ENCODE results near the gene BYSL. TPM values are rescaled to one million over a fixed set of nuclear protein-coding genes. Genes with fewer than 3 reads are reported as not detected.
A peak's percentile ranks its signal among the peaks of the same experiment; 100 is the strongest.

BYSL gene, protein sequence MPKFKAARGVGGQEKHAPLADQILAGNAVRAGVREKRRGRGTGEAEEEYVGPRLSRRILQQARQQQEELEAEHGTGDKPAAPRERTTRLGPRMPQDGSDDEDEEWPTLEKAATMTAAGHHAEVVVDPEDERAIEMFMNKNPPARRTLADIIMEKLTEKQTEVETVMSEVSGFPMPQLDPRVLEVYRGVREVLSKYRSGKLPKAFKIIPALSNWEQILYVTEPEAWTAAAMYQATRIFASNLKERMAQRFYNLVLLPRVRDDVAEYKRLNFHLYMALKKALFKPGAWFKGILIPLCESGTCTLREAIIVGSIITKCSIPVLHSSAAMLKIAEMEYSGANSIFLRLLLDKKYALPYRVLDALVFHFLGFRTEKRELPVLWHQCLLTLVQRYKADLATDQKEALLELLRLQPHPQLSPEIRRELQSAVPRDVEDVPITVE
- 10 to 100 TPM in 3 of 6 donors, 1 to 10 TPM in 3; 5.6 to 20.9 (median 12.5) TPM for total RNA-seq

DNA sequence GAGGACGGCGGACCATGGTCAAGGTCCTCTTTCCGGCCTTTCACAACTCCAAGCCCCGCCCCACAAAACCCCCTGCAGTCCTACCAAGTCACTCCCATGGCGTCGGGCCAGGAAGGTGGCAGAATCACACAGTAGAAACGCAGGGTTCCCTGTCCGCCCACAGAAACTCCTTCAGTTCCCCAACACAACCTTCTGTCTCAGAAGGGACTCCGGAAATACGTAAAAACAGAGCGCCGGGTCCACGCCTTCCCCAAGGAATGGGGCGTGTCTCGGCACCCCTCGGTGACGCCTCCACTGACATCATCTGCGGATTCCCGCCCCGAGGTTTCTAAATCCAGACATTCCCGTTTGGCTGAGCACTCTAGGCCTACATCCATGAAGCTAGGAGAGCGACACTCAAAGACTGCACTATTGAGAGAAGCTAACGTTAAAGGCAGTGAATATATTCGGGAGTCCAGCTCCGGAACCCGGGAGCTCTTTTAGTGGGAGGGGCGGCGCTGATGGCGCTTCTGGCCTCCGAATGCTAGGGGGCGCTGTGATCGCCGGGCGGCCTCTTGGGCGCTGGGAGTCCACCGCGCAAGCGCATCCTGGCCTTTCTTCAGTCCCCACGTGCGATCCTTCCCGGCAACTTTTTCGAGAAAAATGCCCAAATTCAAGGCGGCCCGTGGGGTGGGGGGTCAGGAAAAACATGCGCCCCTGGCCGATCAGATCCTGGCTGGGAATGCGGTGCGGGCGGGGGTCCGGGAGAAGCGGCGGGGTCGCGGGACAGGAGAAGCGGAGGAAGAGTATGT, at the start of gene BYSL, which contains the start of gene MED20:
BYSL (plus strand) TSS at position 579 of the 791 bp plus-strand sequence; CDS start at position 643, 64 bp downstream.
MED20 (minus strand) TSS at position 219 of the 791 bp plus-strand sequence; CDS start at position 98, 121 bp downstream.
- TF ChIP-seq POLR2A (IDR thresholded peaks at IDR 0.05) (peak in 2 of 4 donors; percentile 61 to 72), EP300 (IDR thresholded peaks at IDR 0.05) (no peak), CTCF (IDR thresholded peaks at IDR 0.05) (peak; percentile 95 to 98 (median 96)), POLR2AphosphoS5 (IDR thresholded peaks at IDR 0.05) (peak; percentile 81 to 87)
- H3K27me3 ChIP-seq = no peaks in the 10 kb centered on the region
- H3K4me3 ChIP-seq = peak within 1 kb of the TSS; percentile 70 to 81 (median 72)
- H3K4me1 ChIP-seq = peaks cover 29 to 46% (median 38%) of the 10 kb centered on the region in 4 donors
- 0 to 2% methylated on average over 26 to 55 of the region's 55 CpGs for WGBS, 2 donors
- peak; percentile 95 to 97 for DNase-seq
- H3K27ac ChIP-seq = peak within 1 kb of the TSS; percentile 95 to 97 (median 96)
- peaks cover 0 to 9% (median 7%) of the 10 kb centered on the region in 4 donors for H3K36me3 ChIP-seq
- H3K9me3 ChIP-seq = no peaks in the 10 kb centered on the region
- peak; percentile 97 to 98 for ATAC-seq (ENCODE audit: low FRiP score in 2 of 2)

GRCh38 chr6:41871691-41872090, 49.6 kb upstream of the BYSL start:
- Histone ChIP-seq H3K27ac (no peak overlapping the region), H3K27me3 (no peaks in the 10 kb centered on the region), H3K4me3 (no peak overlapping the region), H3K4me1 (no peaks in the 10 kb centered on the region), H3K9me3 (no peaks in the 10 kb centered on the region), H3K36me3 (no peaks in the 10 kb centered on the region)
- DNase-seq (no peak), ATAC-seq (ENCODE audit: low FRiP score in 2 of 2) (no peak)
- 95 to 99% methylated on average over 2 of the region's 2 CpGs for WGBS, 2 donors
- TF ChIP-seq POLR2A (IDR thresholded peaks at IDR 0.05) = no peak
- no peak for TF ChIP-seq CTCF (IDR thresholded peaks at IDR 0.05)
- TF ChIP-seq EP300 (IDR thresholded peaks at IDR 0.05) = no peak
- TF ChIP-seq POLR2AphosphoS5 (IDR thresholded peaks at IDR 0.05) = no peak

DNA sequence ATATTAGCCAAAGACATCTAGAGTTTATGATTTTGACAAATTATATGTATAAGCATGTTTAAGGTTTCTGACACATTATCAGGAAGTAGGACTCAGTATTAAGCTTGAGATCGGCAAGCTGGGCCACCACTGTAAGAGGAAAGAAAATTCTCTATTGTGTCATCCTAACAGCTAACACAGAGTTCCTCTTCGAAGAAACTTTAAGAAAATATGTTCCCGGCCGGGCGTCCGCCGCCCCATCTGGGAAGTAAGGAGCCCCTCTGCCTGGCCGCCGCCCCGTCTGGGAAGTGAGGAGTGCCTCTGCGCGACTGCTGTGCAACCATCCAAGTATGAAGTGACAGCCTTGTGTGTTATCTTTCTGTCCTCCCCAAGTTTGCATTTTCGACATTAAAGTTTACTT, 49.2 kb upstream of the BYSL start:
- DNase-seq (peak; percentile 19 to 85), ATAC-seq (ENCODE audit: low FRiP score in 2 of 2) (peak in 1 of 2 donors; percentile 50)
- TF ChIP-seq CTCF (IDR thresholded peaks at IDR 0.05) (no peak), POLR2AphosphoS5 (IDR thresholded peaks at IDR 0.05) (no peak), EP300 (IDR thresholded peaks at IDR 0.05) (no peak), POLR2A (IDR thresholded peaks at IDR 0.05) (no peak)
- no peaks in the 10 kb centered on the region for H3K36me3 ChIP-seq
- no peaks in the 10 kb centered on the region for H3K4me1 ChIP-seq
- H3K9me3 ChIP-seq = no peaks in the 10 kb centered on the region
- no peaks in the 10 kb centered on the region for H3K27me3 ChIP-seq
- no peak overlapping the region for H3K27ac ChIP-seq
- no peak overlapping the region for H3K4me3 ChIP-seq
- WGBS, 2 donors = 80 to 81% methylated on average over 13 of the region's 13 CpGs

- no peaks in the 10 kb centered on the region for H3K27me3 ChIP-seq
- H3K4me1 ChIP-seq = no peaks in the 10 kb centered on the region
- TF ChIP-seq POLR2AphosphoS5 (IDR thresholded peaks at IDR 0.05) (no peak), EP300 (IDR thresholded peaks at IDR 0.05) (no peak), CTCF (IDR thresholded peaks at IDR 0.05) (no peak), POLR2A (IDR thresholded peaks at IDR 0.05) (no peak)
- H3K36me3 ChIP-seq = no peaks in the 10 kb centered on the region
- 39 to 45% methylated on average over 1 of the region's 1 CpG for WGBS, 2 donors
- H3K9me3 ChIP-seq = no peaks in the 10 kb centered on the region
- ATAC-seq (ENCODE audit: low FRiP score in 2 of 2) (no peak), DNase-seq (no peak)
- H3K27ac ChIP-seq = no peak overlapping the region
- H3K4me3 ChIP-seq = no peak overlapping the region
Observed at GRCh38 chr6:41874741-41875140, 46.6 kb upstream of the BYSL start.
